PFSK-1 (cell line): ENCODE data around the gene TMTC4.

Source experiments
- POLR2AphosphoS5 ChIP-seq: IDR thresholded peaks from 2 replicates; pipeline ENCODE4 v1.6.1; 2012; ENCODE audit warnings: low read depth, mild to moderate bottlenecking, control low read depth, low read length, moderate library complexity
- TAF1 ChIP-seq: IDR thresholded peaks from 2 replicates; pipeline ENCODE4 v1.6.1; 2012; ENCODE audit warnings: low read length, control low read depth, borderline replicate concordance; ENCODE audit not compliant: insufficient read depth

GRCh38 chr13:100650326-100650725 lies 24.3 kb downstream of the TMTC4 start:
- TF ChIP-seq POLR2AphosphoS5 (no peak), TAF1 (no peak)
